ENCODE results near the gene MSL1. TPM values are rescaled to one million over a fixed set of nuclear protein-coding genes. Genes with fewer than 3 reads are reported as not detected.

Gene MSL1
- 40.0 and 42.8 TPM in 2 replicates for total RNA-seq (2012; rRNA removed)

- Histone ChIP-seq H3K9ac (ENCODE audit: low read depth, low read length) (peak within 1 kb of the TSS; percentile 90), H3K4me3 (ENCODE audit: low read length) (peak within 1 kb of the TSS; percentile 84), H3K9me3 (replicated peaks; ENCODE audit: low read length) (no peaks in the 10 kb centered on the region), H3K4me2 (ENCODE audit: low read length) (peak within 1 kb of the TSS; percentile 99), H3K4me1 (ENCODE audit: control insufficient read depth, insufficient read depth, low read length) (peaks cover 18% of the 10 kb centered on the region), H3K27me3 (ENCODE audit: control insufficient read depth, insufficient read depth, low read length) (no peaks in the 10 kb centered on the region), H3K36me3 (ENCODE audit: insufficient read depth, low read length) (peaks cover 8% of the 10 kb centered on the region)
Measured at GRCh38 chr17:40121181-40122135, at the start of gene MSL1. MSL1 (plus strand) TSS chr17:40121971; CDS start chr17:40122613, 642 bp downstream.

GRCh38 chr17:40072040-40072734, 49.6 kb upstream of the MSL1 start:
- H3K9me3 ChIP-seq (replicated peaks; ENCODE audit: low read length) = no peaks in the 10 kb centered on the region
- peaks cover 81% of the 10 kb centered on the region for H3K4me1 ChIP-seq (ENCODE audit: control insufficient read depth, insufficient read depth, low read length)
- H3K4me2 ChIP-seq (ENCODE audit: low read length) = peak overlapping the region; percentile 57
- peak overlapping the region; percentile 6 for H3K9ac ChIP-seq (ENCODE audit: low read depth, low read length)
- H3K36me3 ChIP-seq (ENCODE audit: insufficient read depth, low read length) = peaks cover 7% of the 10 kb centered on the region
- no peaks in the 10 kb centered on the region for H3K27me3 ChIP-seq (ENCODE audit: control insufficient read depth, insufficient read depth, low read length)
- peak overlapping the region; percentile 43 for H3K4me3 ChIP-seq (ENCODE audit: low read length)

- Histone ChIP-seq H3K4me3 (ENCODE audit: low read length) (peak overlapping the region; percentile 33), H3K9ac (ENCODE audit: low read depth, low read length) (peak overlapping the region; percentile 6), H3K9me3 (replicated peaks; ENCODE audit: low read length) (no peaks in the 10 kb centered on the region), H3K4me1 (ENCODE audit: control insufficient read depth, insufficient read depth, low read length) (peaks cover 81% of the 10 kb centered on the region), H3K36me3 (ENCODE audit: insufficient read depth, low read length) (peaks cover 7% of the 10 kb centered on the region), H3K4me2 (ENCODE audit: low read length) (peak overlapping the region; percentile 57), H3K27me3 (ENCODE audit: control insufficient read depth, insufficient read depth, low read length) (no peaks in the 10 kb centered on the region)
Measured at GRCh38 chr17:40072735-40073346, 48.9 kb upstream of the MSL1 start.

GRCh38 chr17:40073454-40074174, 48.2 kb upstream of the MSL1 start:
- H3K9ac ChIP-seq (ENCODE audit: low read depth, low read length) = no peak overlapping the region
- H3K4me3 ChIP-seq (ENCODE audit: low read length) = no peak overlapping the region
- peaks cover 73% of the 10 kb centered on the region for H3K4me1 ChIP-seq (ENCODE audit: control insufficient read depth, insufficient read depth, low read length)
- no peaks in the 10 kb centered on the region for H3K9me3 ChIP-seq (replicated peaks; ENCODE audit: low read length)
- H3K4me2 ChIP-seq (ENCODE audit: low read length) = no peak overlapping the region
- no peaks in the 10 kb centered on the region for H3K27me3 ChIP-seq (ENCODE audit: control insufficient read depth, insufficient read depth, low read length)
- H3K36me3 ChIP-seq (ENCODE audit: insufficient read depth, low read length) = peaks cover 7% of the 10 kb centered on the region

GRCh38 chr17:40074175-40074512, 47.6 kb upstream of the MSL1 start:
- H3K9me3 ChIP-seq (replicated peaks; ENCODE audit: low read length) = no peaks in the 10 kb centered on the region
- H3K27me3 ChIP-seq (ENCODE audit: control insufficient read depth, insufficient read depth, low read length) = no peaks in the 10 kb centered on the region
- H3K4me1 ChIP-seq (ENCODE audit: control insufficient read depth, insufficient read depth, low read length) = peaks cover 68% of the 10 kb centered on the region
- no peak overlapping the region for H3K9ac ChIP-seq (ENCODE audit: low read depth, low read length)
- H3K4me2 ChIP-seq (ENCODE audit: low read length) = no peak overlapping the region
- peaks cover 7% of the 10 kb centered on the region for H3K36me3 ChIP-seq (ENCODE audit: insufficient read depth, low read length)
- H3K4me3 ChIP-seq (ENCODE audit: low read length) = no peak overlapping the region

- peaks cover 7% of the 10 kb centered on the region for H3K36me3 ChIP-seq (ENCODE audit: insufficient read depth, low read length)
- H3K4me3 ChIP-seq (ENCODE audit: low read length) = peak overlapping the region; percentile 53
- H3K4me1 ChIP-seq (ENCODE audit: control insufficient read depth, insufficient read depth, low read length) = peaks cover 61% of the 10 kb centered on the region
Measured at GRCh38 chr17:40074871-40075200, 46.9 kb upstream of the MSL1 start.

GRCh38 chr17:40075201-40075941, 46.4 kb upstream of the MSL1 start:
- no peaks in the 10 kb centered on the region for H3K9me3 ChIP-seq (replicated peaks; ENCODE audit: low read length)
- H3K9ac ChIP-seq (ENCODE audit: low read depth, low read length) = peak overlapping the region; percentile 46
- H3K4me3 ChIP-seq (ENCODE audit: low read length) = peak overlapping the region; percentile 53
- peaks cover 56% of the 10 kb centered on the region for H3K4me1 ChIP-seq (ENCODE audit: control insufficient read depth, insufficient read depth, low read length)
- peak overlapping the region; percentile 75 for H3K4me2 ChIP-seq (ENCODE audit: low read length)
- H3K36me3 ChIP-seq (ENCODE audit: insufficient read depth, low read length) = peaks cover 7% of the 10 kb centered on the region
- H3K27me3 ChIP-seq (ENCODE audit: control insufficient read depth, insufficient read depth, low read length) = no peaks in the 10 kb centered on the region

More at GRCh38 chr17:40074871-40075200, 46.9 kb upstream of the MSL1 start:
- peak overlapping the region; percentile 75 for H3K4me2 ChIP-seq (ENCODE audit: low read length)
- H3K27me3 ChIP-seq (ENCODE audit: control insufficient read depth, insufficient read depth, low read length) = no peaks in the 10 kb centered on the region
- H3K9me3 ChIP-seq (replicated peaks; ENCODE audit: low read length) = no peaks in the 10 kb centered on the region
- no peak overlapping the region for H3K9ac ChIP-seq (ENCODE audit: low read depth, low read length)

- H3K27me3 ChIP-seq (ENCODE audit: control insufficient read depth, insufficient read depth, low read length) = no peaks in the 10 kb centered on the region
- H3K4me1 ChIP-seq (ENCODE audit: control insufficient read depth, insufficient read depth, low read length) = peaks cover 49% of the 10 kb centered on the region
- no peaks in the 10 kb centered on the region for H3K9me3 ChIP-seq (replicated peaks; ENCODE audit: low read length)
- peak overlapping the region; percentile 75 for H3K4me2 ChIP-seq (ENCODE audit: low read length)
- H3K9ac ChIP-seq (ENCODE audit: low read depth, low read length) = peak overlapping the region; percentile 22
- H3K36me3 ChIP-seq (ENCODE audit: insufficient read depth, low read length) = peaks cover 7% of the 10 kb centered on the region
- peak overlapping the region; percentile 23 for H3K4me3 ChIP-seq (ENCODE audit: low read length)
Measured at GRCh38 chr17:40075942-40076498, 45.8 kb upstream of the MSL1 start.

- no peaks in the 10 kb centered on the region for H3K9me3 ChIP-seq (replicated peaks; ENCODE audit: low read length)
- H3K27me3 ChIP-seq (ENCODE audit: control insufficient read depth, insufficient read depth, low read length) = no peaks in the 10 kb centered on the region
- H3K9ac ChIP-seq (ENCODE audit: low read depth, low read length) = no peak overlapping the region
- peaks cover 43% of the 10 kb centered on the region for H3K4me1 ChIP-seq (ENCODE audit: control insufficient read depth, insufficient read depth, low read length)
- H3K36me3 ChIP-seq (ENCODE audit: insufficient read depth, low read length) = peaks cover 7% of the 10 kb centered on the region
- H3K4me3 ChIP-seq (ENCODE audit: low read length) = no peak overlapping the region
- no peak overlapping the region for H3K4me2 ChIP-seq (ENCODE audit: low read length)
Measured at GRCh38 chr17:40076591-40076990, 45.2 kb upstream of the MSL1 start.

- Histone ChIP-seq H3K36me3 (ENCODE audit: insufficient read depth, low read length) (peaks cover 14% of the 10 kb centered on the region), H3K27me3 (ENCODE audit: control insufficient read depth, insufficient read depth, low read length) (no peaks in the 10 kb centered on the region), H3K9me3 (replicated peaks; ENCODE audit: low read length) (no peaks in the 10 kb centered on the region), H3K4me2 (ENCODE audit: low read length) (no peak overlapping the region), H3K4me1 (ENCODE audit: control insufficient read depth, insufficient read depth, low read length) (peaks cover 18% of the 10 kb centered on the region), H3K4me3 (ENCODE audit: low read length) (no peak overlapping the region), H3K9ac (ENCODE audit: low read depth, low read length) (no peak overlapping the region)
Measured at GRCh38 chr17:40079545-40079944, 42.2 kb upstream of the MSL1 start.
